ENCODE measurements around the gene KIAA0586.

KIAA0586 gene

GRCh38 chr14:58549105-58549757, 121.7 kb downstream of the KIAA0586 start:
- Histone ChIP-seq H3K36me3 (ENCODE audit: control insufficient read depth, low read depth, low read length) (no peaks in the 10 kb centered on the region), H3K9ac (ENCODE audit: low read length) (no peak overlapping the region), H3K4me1 (ENCODE audit: control insufficient read depth, low read depth, low read length) (no peaks in the 10 kb centered on the region), H3K4me3 (ENCODE audit: low read length) (no peak overlapping the region), H3K27ac (ENCODE audit: low read length) (no peak overlapping the region), H3K27me3 (ENCODE audit: control insufficient read depth, insufficient read depth, low read length) (no peaks in the 10 kb centered on the region), H3K9me3 (ENCODE audit: control insufficient read depth, low read depth, low read length) (no peaks in the 10 kb centered on the region)

GRCh38 chr14:58553959-58554358, 126.4 kb downstream of the KIAA0586 start:
- no peaks in the 10 kb centered on the region for H3K27me3 ChIP-seq (ENCODE audit: control insufficient read depth, insufficient read depth, low read length)
- no peaks in the 10 kb centered on the region for H3K36me3 ChIP-seq (ENCODE audit: control insufficient read depth, low read depth, low read length)
- no peaks in the 10 kb centered on the region for H3K9me3 ChIP-seq (ENCODE audit: control insufficient read depth, low read depth, low read length)
- no peak overlapping the region for H3K27ac ChIP-seq (ENCODE audit: low read length)
- no peak overlapping the region for H3K4me3 ChIP-seq (ENCODE audit: low read length)
- no peak overlapping the region for H3K9ac ChIP-seq (ENCODE audit: low read length)
- H3K4me1 ChIP-seq (ENCODE audit: control insufficient read depth, low read depth, low read length), result no peaks in the 10 kb centered on the region

DNA sequence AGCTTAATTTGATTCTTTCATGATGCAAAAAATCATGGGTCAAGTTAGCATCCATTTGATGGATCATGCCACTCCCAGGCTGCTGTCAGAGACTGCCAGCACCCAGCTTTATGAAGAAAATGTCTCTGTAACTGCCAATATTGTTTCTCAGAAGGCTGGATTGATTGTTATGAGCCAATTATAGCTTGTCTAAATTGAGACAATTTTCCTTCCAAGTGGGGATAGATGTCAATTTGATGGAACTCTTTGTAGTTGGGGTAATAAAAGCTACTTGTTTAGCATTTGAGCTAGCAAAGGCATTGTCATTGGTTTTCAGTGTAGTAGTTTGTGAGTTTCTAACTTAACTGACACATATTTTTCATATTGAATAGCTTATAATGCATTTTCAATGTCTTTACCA, 128.1 kb downstream of the KIAA0586 start:
- no peaks in the 10 kb centered on the region for H3K36me3 ChIP-seq (ENCODE audit: control insufficient read depth, low read depth, low read length)
- no peak overlapping the region for H3K27ac ChIP-seq (ENCODE audit: low read length)
- H3K9ac ChIP-seq (ENCODE audit: low read length), result no peak overlapping the region
- H3K4me3 ChIP-seq (ENCODE audit: low read length), result no peak overlapping the region
- H3K4me1 ChIP-seq (ENCODE audit: control insufficient read depth, low read depth, low read length), result no peaks in the 10 kb centered on the region
- H3K27me3 ChIP-seq (ENCODE audit: control insufficient read depth, insufficient read depth, low read length), result no peaks in the 10 kb centered on the region
- H3K9me3 ChIP-seq (ENCODE audit: control insufficient read depth, low read depth, low read length), result no peaks in the 10 kb centered on the region

GRCh38 chr14:58557242-58557641, 129.7 kb downstream of the KIAA0586 start:
- Histone ChIP-seq H3K27ac (ENCODE audit: low read length) (no peak overlapping the region), H3K27me3 (ENCODE audit: control insufficient read depth, insufficient read depth, low read length) (no peaks in the 10 kb centered on the region), H3K4me3 (ENCODE audit: low read length) (no peak overlapping the region), H3K9me3 (ENCODE audit: control insufficient read depth, low read depth, low read length) (no peaks in the 10 kb centered on the region), H3K9ac (ENCODE audit: low read length) (no peak overlapping the region), H3K4me1 (ENCODE audit: control insufficient read depth, low read depth, low read length) (no peaks in the 10 kb centered on the region), H3K36me3 (ENCODE audit: control insufficient read depth, low read depth, low read length) (no peaks in the 10 kb centered on the region)

- no peaks in the 10 kb centered on the region for H3K27me3 ChIP-seq (ENCODE audit: control insufficient read depth, insufficient read depth, low read length)
- no peak overlapping the region for H3K4me3 ChIP-seq (ENCODE audit: low read length)
- no peaks in the 10 kb centered on the region for H3K9me3 ChIP-seq (ENCODE audit: control insufficient read depth, low read depth, low read length)
- no peak overlapping the region for H3K27ac ChIP-seq (ENCODE audit: low read length)
- H3K9ac ChIP-seq (ENCODE audit: low read length), result no peak overlapping the region
- no peaks in the 10 kb centered on the region for H3K4me1 ChIP-seq (ENCODE audit: control insufficient read depth, low read depth, low read length)
- no peaks in the 10 kb centered on the region for H3K36me3 ChIP-seq (ENCODE audit: control insufficient read depth, low read depth, low read length)
Measured at GRCh38 chr14:58560208-58560607, 132.7 kb downstream of the KIAA0586 start.

DNA sequence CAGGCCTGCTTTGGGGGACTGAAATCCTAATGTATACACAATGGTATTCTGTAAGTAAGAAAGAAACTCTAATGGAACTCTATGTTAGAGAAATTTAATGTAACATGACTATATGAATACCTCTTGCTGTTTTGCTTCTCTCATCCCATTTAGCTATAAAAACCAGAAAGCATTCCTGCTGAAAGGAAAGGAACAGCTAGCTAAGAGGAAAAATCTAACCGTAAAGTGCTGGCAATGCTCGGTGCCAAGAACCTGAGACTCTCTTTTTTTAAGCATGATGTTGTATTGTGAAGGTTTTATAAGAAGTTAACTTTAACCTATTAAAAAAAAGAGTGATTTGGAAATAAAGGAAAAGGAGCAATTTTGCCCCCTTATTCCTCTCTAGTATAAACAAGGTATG, 134.6 kb downstream of the KIAA0586 start:
- no peak overlapping the region for H3K9ac ChIP-seq (ENCODE audit: low read length)
- H3K9me3 ChIP-seq (ENCODE audit: control insufficient read depth, low read depth, low read length), result no peaks in the 10 kb centered on the region
- H3K27ac ChIP-seq (ENCODE audit: low read length), result no peak overlapping the region
- peaks cover 3% of the 10 kb centered on the region for H3K4me1 ChIP-seq (ENCODE audit: control insufficient read depth, low read depth, low read length)
- no peaks in the 10 kb centered on the region for H3K36me3 ChIP-seq (ENCODE audit: control insufficient read depth, low read depth, low read length)
- no peak overlapping the region for H3K4me3 ChIP-seq (ENCODE audit: low read length)
- H3K27me3 ChIP-seq (ENCODE audit: control insufficient read depth, insufficient read depth, low read length), result no peaks in the 10 kb centered on the region

DNA sequence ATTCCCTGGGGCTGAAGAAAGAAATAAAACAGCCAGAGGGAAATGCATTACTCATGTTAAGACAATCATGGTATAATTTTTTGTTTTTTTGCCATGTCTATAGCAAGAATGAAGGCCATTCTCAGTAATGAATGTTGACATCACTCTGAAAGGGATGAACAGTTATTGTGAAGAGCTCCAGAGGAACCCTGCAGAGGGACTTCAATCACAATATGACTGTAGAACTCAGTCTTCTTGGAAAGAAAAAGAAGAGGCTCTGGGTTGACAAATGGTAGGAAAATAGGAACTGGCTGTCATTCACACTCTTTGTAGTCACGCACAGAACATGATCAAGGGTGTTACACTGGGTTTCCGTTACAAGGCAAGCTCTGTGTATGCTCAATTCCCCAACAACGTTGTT, 136.5 kb downstream of the KIAA0586 start:
- no peaks in the 10 kb centered on the region for H3K9me3 ChIP-seq (ENCODE audit: control insufficient read depth, low read depth, low read length)
- no peaks in the 10 kb centered on the region for H3K36me3 ChIP-seq (ENCODE audit: control insufficient read depth, low read depth, low read length)

DNA sequence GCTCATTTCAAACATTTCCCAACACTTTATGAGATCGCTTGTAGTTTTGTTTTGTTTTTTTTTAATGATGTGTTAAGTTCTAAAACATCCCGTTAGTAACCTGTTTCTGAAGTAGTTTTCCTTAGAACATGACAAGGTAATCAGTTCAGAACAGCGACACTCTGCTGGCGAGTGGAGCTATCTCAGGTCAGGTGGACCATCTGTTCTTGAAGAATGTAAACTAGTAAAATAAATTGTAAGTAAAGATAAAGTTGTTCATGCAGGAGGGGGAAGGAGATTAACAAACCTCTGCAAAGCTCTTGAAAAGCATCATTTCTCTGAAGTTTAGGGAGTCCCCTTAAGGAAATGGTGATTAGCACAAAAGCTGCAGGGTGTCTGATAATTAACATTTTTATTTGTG, 138.3 kb downstream of the KIAA0586 start:
- no peak overlapping the region for H3K4me3 ChIP-seq (ENCODE audit: low read length)
- no peaks in the 10 kb centered on the region for H3K27me3 ChIP-seq (ENCODE audit: control insufficient read depth, insufficient read depth, low read length)
- no peak overlapping the region for H3K9ac ChIP-seq (ENCODE audit: low read length)
- no peaks in the 10 kb centered on the region for H3K36me3 ChIP-seq (ENCODE audit: control insufficient read depth, low read depth, low read length)
- no peaks in the 10 kb centered on the region for H3K9me3 ChIP-seq (ENCODE audit: control insufficient read depth, low read depth, low read length)
- H3K27ac ChIP-seq (ENCODE audit: low read length), result no peak overlapping the region
- peaks cover 3% of the 10 kb centered on the region for H3K4me1 ChIP-seq (ENCODE audit: control insufficient read depth, low read depth, low read length)

More for the DNA sequence above, 136.5 kb downstream of the KIAA0586 start:
- H3K27me3 ChIP-seq (ENCODE audit: control insufficient read depth, insufficient read depth, low read length), result no peaks in the 10 kb centered on the region
- no peak overlapping the region for H3K9ac ChIP-seq (ENCODE audit: low read length)
- H3K27ac ChIP-seq (ENCODE audit: low read length), result no peak overlapping the region
- H3K4me3 ChIP-seq (ENCODE audit: low read length), result no peak overlapping the region
- peaks cover 3% of the 10 kb centered on the region for H3K4me1 ChIP-seq (ENCODE audit: control insufficient read depth, low read depth, low read length)

DNA sequence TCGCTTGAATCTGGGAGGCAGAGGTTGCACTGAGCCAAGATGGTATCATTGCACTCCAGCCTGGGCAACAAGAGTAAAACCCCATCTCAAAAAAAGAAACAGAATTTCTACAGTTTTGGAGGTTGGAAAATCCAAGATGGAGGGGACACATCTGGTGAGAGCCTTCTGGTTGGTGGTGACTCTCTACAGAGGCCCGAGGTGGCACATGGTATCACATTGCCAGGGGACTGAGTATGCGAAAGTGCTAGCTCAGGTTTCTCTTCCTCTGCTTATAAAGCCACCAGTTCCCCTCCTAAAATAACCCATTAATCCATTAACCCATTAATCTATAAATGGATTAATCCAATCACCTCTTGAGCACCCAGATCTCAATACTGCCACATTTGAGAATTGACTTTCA, 139.5 kb downstream of the KIAA0586 start:
- Histone ChIP-seq H3K27ac (ENCODE audit: low read length) (no peak overlapping the region), H3K9ac (ENCODE audit: low read length) (no peak overlapping the region), H3K4me3 (ENCODE audit: low read length) (no peak overlapping the region), H3K4me1 (ENCODE audit: control insufficient read depth, low read depth, low read length) (peaks cover 3% of the 10 kb centered on the region), H3K27me3 (ENCODE audit: control insufficient read depth, insufficient read depth, low read length) (no peaks in the 10 kb centered on the region), H3K9me3 (ENCODE audit: control insufficient read depth, low read depth, low read length) (no peaks in the 10 kb centered on the region), H3K36me3 (ENCODE audit: control insufficient read depth, low read depth, low read length) (no peaks in the 10 kb centered on the region)

DNA sequence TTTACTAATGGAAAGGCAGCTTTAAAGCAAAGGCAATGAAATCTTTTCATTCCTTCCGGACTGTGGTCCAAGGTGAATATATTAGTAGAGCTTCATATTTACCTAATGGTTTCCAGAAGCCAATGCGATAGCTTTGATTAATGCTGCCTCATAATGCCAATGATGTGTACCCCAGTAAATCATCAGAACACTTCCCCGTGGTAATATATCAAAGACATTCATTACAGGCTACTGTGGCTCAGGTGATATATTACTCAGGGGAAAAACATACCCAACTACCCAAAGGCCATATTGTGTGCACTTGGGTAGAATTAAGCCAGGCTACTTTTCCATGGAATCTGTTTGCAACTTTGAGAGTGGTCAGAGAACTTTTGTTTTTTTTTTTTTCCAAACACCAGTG, 140.8 kb downstream of the KIAA0586 start:
- Histone ChIP-seq H3K9ac (ENCODE audit: low read length) (no peak overlapping the region), H3K4me3 (ENCODE audit: low read length) (no peak overlapping the region), H3K4me1 (ENCODE audit: control insufficient read depth, low read depth, low read length) (peaks cover 3% of the 10 kb centered on the region), H3K27me3 (ENCODE audit: control insufficient read depth, insufficient read depth, low read length) (no peaks in the 10 kb centered on the region), H3K27ac (ENCODE audit: low read length) (no peak overlapping the region), H3K9me3 (ENCODE audit: control insufficient read depth, low read depth, low read length) (no peaks in the 10 kb centered on the region), H3K36me3 (ENCODE audit: control insufficient read depth, low read depth, low read length) (no peaks in the 10 kb centered on the region)

- Histone ChIP-seq H3K4me3 (ENCODE audit: low read length) (no peak overlapping the region), H3K9ac (ENCODE audit: low read length) (no peak overlapping the region), H3K27ac (ENCODE audit: low read length) (no peak overlapping the region), H3K36me3 (ENCODE audit: control insufficient read depth, low read depth, low read length) (no peaks in the 10 kb centered on the region), H3K27me3 (ENCODE audit: control insufficient read depth, insufficient read depth, low read length) (no peaks in the 10 kb centered on the region), H3K4me1 (ENCODE audit: control insufficient read depth, low read depth, low read length) (no peaks in the 10 kb centered on the region), H3K9me3 (ENCODE audit: control insufficient read depth, low read depth, low read length) (no peaks in the 10 kb centered on the region)
Measured at GRCh38 chr14:58571256-58571655, 143.7 kb downstream of the KIAA0586 start.

DNA sequence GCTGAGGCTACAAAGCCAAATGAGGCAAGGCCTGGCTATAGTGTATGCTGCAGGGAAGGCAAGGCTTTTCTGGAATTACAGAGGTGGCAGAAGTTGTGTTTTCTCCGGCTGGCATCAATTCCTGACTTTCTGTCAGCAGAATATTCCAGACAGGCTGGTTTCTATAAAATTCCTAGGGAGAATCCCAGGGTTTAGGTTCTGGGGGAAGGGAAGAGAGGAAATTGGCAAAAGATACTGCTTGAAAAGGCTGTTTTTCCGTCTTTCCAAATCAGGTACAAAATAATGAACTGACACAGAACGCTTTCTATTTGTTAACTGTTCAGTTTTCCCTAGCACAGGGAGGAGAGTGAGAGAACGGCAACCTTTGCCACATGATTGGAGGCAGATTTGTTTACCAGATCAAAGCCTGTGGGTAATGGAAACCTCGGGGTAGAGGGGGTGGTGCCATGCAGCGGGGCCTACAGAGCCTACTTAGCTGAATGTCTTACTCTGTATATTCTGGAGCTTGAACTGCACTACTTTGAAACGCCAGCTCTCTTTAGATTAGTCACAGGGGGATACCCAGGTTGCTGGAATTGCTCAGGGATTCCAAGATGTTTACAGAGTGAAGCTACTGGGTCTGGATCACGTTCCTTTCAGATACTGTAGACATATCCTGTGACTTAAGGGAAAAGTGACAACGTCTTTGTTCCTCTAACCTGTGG, 144.4 kb downstream of the KIAA0586 start:
- H3K9ac ChIP-seq (ENCODE audit: low read length), result no peak overlapping the region
- no peaks in the 10 kb centered on the region for H3K27me3 ChIP-seq (ENCODE audit: control insufficient read depth, insufficient read depth, low read length)
- H3K4me1 ChIP-seq (ENCODE audit: control insufficient read depth, low read depth, low read length), result no peaks in the 10 kb centered on the region
- no peak overlapping the region for H3K27ac ChIP-seq (ENCODE audit: low read length)
- H3K36me3 ChIP-seq (ENCODE audit: control insufficient read depth, low read depth, low read length), result no peaks in the 10 kb centered on the region
- H3K9me3 ChIP-seq (ENCODE audit: control insufficient read depth, low read depth, low read length), result no peaks in the 10 kb centered on the region
- no peak overlapping the region for H3K4me3 ChIP-seq (ENCODE audit: low read length)
